Keratinocyte (primary cell): ENCODE results near the gene STEAP1B. TPM values are rescaled to one million over a fixed set of nuclear protein-coding genes. Genes with fewer than 3 reads are reported as not detected.

ENCODE experiments used
- DNase-seq: peaks from one replicate; pipeline ENCODE4 v3.0.0-alpha.2; 2011; ENCODE audit warnings: low read depth, missing footprints, low spot score
- FAIRE-seq: peaks from 2 replicates; lab custom pipeline; 2011; peaks lifted over from hg19 to GRCh38; lab: Jason Lieb, UNC
- H2AFZ ChIP-seq: 2 replicates; pipeline ENCODE4 v1.6.0; 2012; ENCODE audit warnings: low read length, control low read depth, inconsistent platforms; ENCODE audit not compliant: control insufficient read depth
- H3K27ac ChIP-seq: 2 replicates; pipeline ENCODE4 v1.5.1; 2011; ENCODE audit warnings: low read length; ENCODE audit not compliant: control insufficient read depth, insufficient read depth
- H3K27me3 ChIP-seq: 3 replicates; pipeline ENCODE4 v1.6.0; 2011; ENCODE audit warnings: low read length; ENCODE audit not compliant: control insufficient read depth, insufficient read depth; ENCODE audit errors: extremely low read depth
- H3K36me3 ChIP-seq, 2 experiments: 2 replicates in 1 of 2; 3 replicates in 1 of 2; pipeline ENCODE4 v1.5.1; 2011; ENCODE audit warnings: low read length in 2 of 2, mild to moderate bottlenecking in 1 of 2; ENCODE audit not compliant: control insufficient read depth in 2 of 2, insufficient read depth in 2 of 2; ENCODE audit errors: extremely low read depth in 1 of 2
- H3K4me1 ChIP-seq: 3 replicates; pipeline ENCODE4 v1.5.1; 2011; ENCODE audit warnings: low read length; ENCODE audit not compliant: control insufficient read depth, insufficient read depth; ENCODE audit errors: extremely low read depth
- H3K4me2 ChIP-seq: 3 replicates; pipeline ENCODE4 v1.6.0; 2011; ENCODE audit warnings: low read depth, low read length; ENCODE audit not compliant: control insufficient read depth, insufficient read depth; ENCODE audit errors: extremely low read depth
- H3K4me3 ChIP-seq, 3 experiments: fragments of 200-600 bp in 1 of 3; sonication (generic) in 1 of 3; 2 replicates in 2 of 3; 3 replicates in 1 of 3; pipeline ENCODE4 v1.5.1; 2011 to 2016; ENCODE audit warnings: low read length in 3 of 3, mild to moderate bottlenecking in 3 of 3, control low read depth in 2 of 3, inconsistent platforms in 1 of 3, low read depth in 1 of 3, mixed read lengths in 1 of 3, mixed run types in 1 of 3, moderate library complexity in 1 of 3; ENCODE audit not compliant: control insufficient read depth in 2 of 3, insufficient read depth in 2 of 3; ENCODE audit errors: extremely low read depth in 1 of 3
- H3K79me2 ChIP-seq: 2 replicates; pipeline ENCODE4 v1.6.0; 2012; ENCODE audit warnings: low read length; ENCODE audit not compliant: control insufficient read depth, insufficient read depth
- H3K9ac ChIP-seq: 3 replicates; pipeline ENCODE4 v1.6.0; 2011; ENCODE audit warnings: low read length; ENCODE audit not compliant: control insufficient read depth, insufficient read depth; ENCODE audit errors: extremely low read depth
- H3K9me1 ChIP-seq: 3 replicates; pipeline ENCODE4 v1.6.0; 2011; ENCODE audit warnings: low read length; ENCODE audit not compliant: control insufficient read depth, insufficient read depth; ENCODE audit errors: extremely low read depth
- H3K9me3 ChIP-seq: 2 replicates; pipeline ENCODE4 v1.5.1; 2012; ENCODE audit warnings: low read depth, low read length; ENCODE audit not compliant: control insufficient read depth
- H4K20me1 ChIP-seq: 3 replicates; pipeline ENCODE4 v1.6.0; 2011; ENCODE audit warnings: low read length; ENCODE audit not compliant: control insufficient read depth, insufficient read depth; ENCODE audit errors: extremely low read depth
- CTCF ChIP-seq, 3 experiments: IDR thresholded peaks in 1 of 3; conservative IDR thresholded peaks in 1 of 3; optimal IDR thresholded peaks in 1 of 3; 2 replicates in 2 of 3; 3 replicates in 1 of 3; pipeline versions ENCODE3 to v1.5.1; 2011; ENCODE audit warnings: low read length in 3 of 3, mild to moderate bottlenecking in 3 of 3, moderate library complexity in 2 of 3, control low read depth in 1 of 3, inconsistent platforms in 1 of 3; ENCODE audit not compliant: insufficient read depth in 2 of 3; ENCODE audit errors: extremely low read depth in 1 of 3
- EZH2 ChIP-seq: IDR thresholded peaks from one replicate; pipeline ENCODE4 v1.6.1; 2012; ENCODE audit warnings: inconsistent platforms, mild to moderate bottlenecking, low read length, moderate library complexity
- dilution Hi-C: fragments of 300-500 bp; cut with MboI; formaldehyde crosslinking; loops from one replicate; pipeline ENCODE4 v1.7.0; 2020; ENCODE audit warnings: low sequenced_read_pairs; ENCODE audit not compliant: extremely low pct_ligation_motif_present
- polyA plus RNA-seq, 5 experiments: library from polyadenylated mRNA; depleted of rRNA in 3 of 5; stranded (reverse) in 3 of 5; stranded (forward) in 1 of 5; unstranded in 1 of 5; fragments of >200 nt; gene quantifications; 1 replicate in 1 of 5; 2 replicates in 3 of 5; 3 replicates in 1 of 5; pipeline versions ENCODE4 v1.2.1 to v1.2.3, GENCODE V29; 2011 to 2012; ENCODE audit warnings: missing spikeins in 2 of 5, low read depth in 1 of 5, low replicate concordance in 1 of 5

STEAP1B gene
- polyA plus RNA-seq, 1 donor (not counting 4 experiments of a cell fraction or from before 2014, with no cell fraction given): 18.9 TPM

GRCh38 chr7:22485189-22485588 lies 14.8 kb downstream of the STEAP1B start:
- H3K9me1 ChIP-seq: no peaks in the 10 kb centered on the region
- H3K27me3 ChIP-seq: no peaks in the 10 kb centered on the region
- dilution Hi-C loops: no loop called here
- no peak overlapping the region for H3K27ac ChIP-seq
- H2AFZ ChIP-seq: no peak overlapping the region
- H4K20me1 ChIP-seq: no peaks in the 10 kb centered on the region
- no peak for FAIRE-seq
- H3K79me2 ChIP-seq: no peaks in the 10 kb centered on the region
- TF ChIP-seq CTCF (optimal IDR thresholded peaks at IDR 0.05 in 1 of 3, IDR thresholded peaks at IDR 0.05 in 1 of 3, conservative IDR thresholded peaks at IDR 0.05 in 1 of 3; ENCODE audit: extremely low read depth in 1 of 3, insufficient read depth in 2 of 3, low read length in 3 of 3) (no peak), EZH2 (no peak)
- H3K4me1 ChIP-seq: no peaks in the 10 kb centered on the region
- no peak overlapping the region for H3K4me2 ChIP-seq
- no peak overlapping the region for H3K9ac ChIP-seq
- DNase-seq: no peak
- H3K4me3 ChIP-seq: no peak overlapping the region
- no peaks in the 10 kb centered on the region for H3K9me3 ChIP-seq
- H3K36me3 ChIP-seq: no peaks in the 10 kb centered on the region

- H3K4me1 ChIP-seq: no peaks in the 10 kb centered on the region
- DNase-seq: no peak
- H3K79me2 ChIP-seq: no peaks in the 10 kb centered on the region
- no peaks in the 10 kb centered on the region for H3K36me3 ChIP-seq
- dilution Hi-C loops: no loop called here
- TF ChIP-seq CTCF (optimal IDR thresholded peaks at IDR 0.05 in 1 of 3, IDR thresholded peaks at IDR 0.05 in 1 of 3, conservative IDR thresholded peaks at IDR 0.05 in 1 of 3; ENCODE audit: extremely low read depth in 1 of 3, insufficient read depth in 2 of 3, low read length in 3 of 3) (no peak), EZH2 (no peak)
- no peak overlapping the region for H3K4me2 ChIP-seq
- H3K9me1 ChIP-seq: no peaks in the 10 kb centered on the region
- H3K4me3 ChIP-seq: no peak overlapping the region
- no peaks in the 10 kb centered on the region for H4K20me1 ChIP-seq
- H3K27me3 ChIP-seq: no peaks in the 10 kb centered on the region
- FAIRE-seq: no peak
- no peak overlapping the region for H2AFZ ChIP-seq
- H3K27ac ChIP-seq: no peak overlapping the region
- no peak overlapping the region for H3K9ac ChIP-seq
- no peaks in the 10 kb centered on the region for H3K9me3 ChIP-seq
These were observed 17.5 kb downstream of the STEAP1B start for GRCh38 chr7:22482503-22482902.
